ENCODE measurements around the gene HAUS3.

GRCh38 chr4:2272828-2273120, 30.9 kb upstream of the HAUS3 start:
- TF ChIP-seq CTCF (IDR thresholded peaks at IDR 0.05 in 2 of 3, conservative IDR thresholded peaks at IDR 0.05 in 1 of 3; ENCODE audit: control insufficient read depth in 2 of 3, extremely low read depth in 1 of 3, insufficient read depth in 1 of 3, low read depth in 3 of 3, low read length in 3 of 3) (no peak), JUND (IDR thresholded peaks at IDR 0.05; ENCODE audit: low read depth, low read length) (no peak), KDM1A (IDR thresholded peaks at IDR 0.05; ENCODE audit: borderline replicate concordance) (no peak), REST (IDR thresholded peaks at IDR 0.05; ENCODE audit: low read depth, low read length) (no peak), SKIL (IDR thresholded peaks at IDR 0.05; ENCODE audit: low read depth, poor library complexity, severe bottlenecking) (no peak), SREBF2 (IDR thresholded peaks at IDR 0.05; ENCODE audit: low read length) (no peak), POLR2AphosphoS2 (IDR thresholded peaks at IDR 0.05; ENCODE audit: low read depth, low read length) (no peak), ZBTB33 (IDR thresholded peaks at IDR 0.05) (no peak), HDAC6 (IDR thresholded peaks at IDR 0.05; ENCODE audit: unreplicated experiment) (no peak), POLR2A (IDR thresholded peaks at IDR 0.05; ENCODE audit: low read depth, low read length) (no peak)

Data from GM12878 (cell line).